Liver (tissue), 9 donors: ENCODE data around the gene CCDC97. TPM values are rescaled to one million over a fixed set of nuclear protein-coding genes. Genes with fewer than 3 reads are reported as not detected.

Experiments used
- DNase-seq: peaks from one replicate; pipeline ENCODE4 v3.0.0-alpha.2; 2017; ENCODE audit warnings: low spot score
- H3K27ac ChIP-seq, 2 donors: one replicate each; pipeline ENCODE4 v1.7.0; 2013; ENCODE audit warnings: inconsistent platforms in 2 of 2, low read length in 2 of 2, control low read depth in 1 of 2, low read depth in 1 of 2, mild to moderate bottlenecking in 1 of 2
- H3K27me3 ChIP-seq, 4 donors: one replicate each; pipeline versions ENCODE4 v1.6.1 to v1.7.0; 2013; ENCODE audit warnings: low read length in 3 of 4, inconsistent platforms in 1 of 4, mild to moderate bottlenecking in 1 of 4, moderate library complexity in 1 of 4; ENCODE audit not compliant: control insufficient read depth in 4 of 4, insufficient read depth in 4 of 4
- H3K36me3 ChIP-seq, 4 donors: one replicate each; pipeline versions ENCODE4 v1.6.1 to v1.7.0; 2013; ENCODE audit warnings: low read length in 3 of 4, mild to moderate bottlenecking in 3 of 4, low read depth in 1 of 4, moderate library complexity in 1 of 4; ENCODE audit not compliant: control insufficient read depth in 4 of 4, insufficient read depth in 3 of 4
- H3K4me1 ChIP-seq, 4 donors: one replicate each; pipeline versions ENCODE4 v1.6.1 to v1.7.0; 2013; ENCODE audit warnings: low read length in 3 of 4, mild to moderate bottlenecking in 3 of 4, moderate library complexity in 1 of 4; ENCODE audit not compliant: control insufficient read depth in 4 of 4, insufficient read depth in 4 of 4
- H3K4me3 ChIP-seq, 3 donors: one replicate each; pipeline versions ENCODE4 v1.6.1 to v1.7.0; 2013; ENCODE audit warnings: low read length in 3 of 3, control low read depth in 1 of 3, low read depth in 1 of 3, mild to moderate bottlenecking in 1 of 3
- H3K9ac ChIP-seq, 2 donors: one replicate each; pipeline ENCODE4 v1.7.0; 2013; ENCODE audit warnings: low read length in 2 of 2, mild to moderate bottlenecking in 2 of 2, moderate library complexity in 2 of 2, control low read depth in 1 of 2, low read depth in 1 of 2
- H3K9me3 ChIP-seq, 4 donors: one replicate each; pipeline versions ENCODE4 v1.6.1 to v1.7.0; 2013; ENCODE audit warnings: low read length in 3 of 4; ENCODE audit not compliant: control insufficient read depth in 4 of 4
- ATF3 ChIP-seq: IDR thresholded peaks from 2 replicates; pipeline ENCODE4 v1.6.1; 2016; ENCODE audit warnings: antibody characterized with exemption
- EGR1 ChIP-seq, 2 donors: IDR thresholded peaks; 2 replicates each; pipeline ENCODE4 v1.6.1; 2016 to 2018; ENCODE audit warnings: antibody characterized with exemption in 2 of 2, low read depth in 2 of 2
- FOXA1 ChIP-seq: IDR thresholded peaks from 2 replicates; pipeline ENCODE4 v1.6.1; 2016; ENCODE audit warnings: antibody characterized with exemption
- FOXA2 ChIP-seq: IDR thresholded peaks from 2 replicates; pipeline ENCODE4 v1.6.1; 2016; ENCODE audit warnings: antibody characterized with exemption
- GABPA ChIP-seq, 2 donors: IDR thresholded peaks in 1 of 2; conservative IDR thresholded peaks in 1 of 2; 2 replicates each; pipeline ENCODE4 v1.6.1; 2016; ENCODE audit warnings: antibody characterized with exemption in 2 of 2, mild to moderate bottlenecking in 1 of 2, moderate library complexity in 1 of 2
- HNF4A ChIP-seq, 2 donors: conservative IDR thresholded peaks; 2 replicates each; pipeline ENCODE4 v1.6.1; 2016; ENCODE audit warnings: antibody characterized with exemption in 2 of 2, mild to moderate bottlenecking in 2 of 2
- HNF4G ChIP-seq: IDR thresholded peaks from 2 replicates; pipeline ENCODE4 v1.6.1; 2016; ENCODE audit warnings: antibody characterized with exemption
- JUND ChIP-seq, 2 donors: IDR thresholded peaks; 2 replicates each; pipeline ENCODE4 v1.6.1; 2016; ENCODE audit warnings: antibody characterized with exemption in 2 of 2
- MAX ChIP-seq: IDR thresholded peaks from 2 replicates; pipeline ENCODE4 v1.6.1; 2016; ENCODE audit warnings: antibody characterized with exemption
- NR2F2 ChIP-seq: IDR thresholded peaks from 2 replicates; pipeline ENCODE4 v1.6.1; 2016; ENCODE audit warnings: antibody characterized with exemption
- RAD21 ChIP-seq, 2 donors: IDR thresholded peaks; 2 replicates each; pipeline ENCODE4 v1.6.1; 2016; ENCODE audit warnings: antibody characterized with exemption in 2 of 2, mild to moderate bottlenecking in 2 of 2
- REST ChIP-seq: IDR thresholded peaks from 2 replicates; pipeline ENCODE4 v1.6.1; 2016; ENCODE audit warnings: antibody characterized with exemption, mild to moderate bottlenecking
- RXRA ChIP-seq, 2 donors: IDR thresholded peaks; 2 replicates each; pipeline ENCODE4 v1.6.1; 2017 to 2018; ENCODE audit warnings: antibody characterized with exemption in 2 of 2, mild to moderate bottlenecking in 1 of 2
- SP1 ChIP-seq: IDR thresholded peaks from 2 replicates; pipeline ENCODE4 v1.6.1; 2018; ENCODE audit warnings: antibody characterized with exemption, mild to moderate bottlenecking
- TAF1 ChIP-seq: conservative IDR thresholded peaks from 2 replicates; pipeline ENCODE4 v1.6.1; 2016; ENCODE audit warnings: antibody characterized with exemption, mild to moderate bottlenecking
- YY1 ChIP-seq: IDR thresholded peaks from 2 replicates; pipeline ENCODE4 v1.6.1; 2016; ENCODE audit warnings: antibody characterized with exemption, mild to moderate bottlenecking
- WGBS: extraction: QIAGEN DNeasy Blood & Tissue Kit; methylation state at CpG from one replicate; pipeline ENCODE4 v1.1.7; 2013; 5-methylcytosine and 5-hydroxymethylcytosine counted together
- polyA plus RNA-seq, 2 donors: library from polyadenylated mRNA; stranded (reverse) in 1 of 2; unstranded in 1 of 2; fragments of 200-250 nt in 1 of 2; fragments of >200 nt in 1 of 2; fragmentation: Nextera tagmentation in 1 of 2; extraction: Ambion mirVana in 1 of 2; gene quantifications; one replicate each; pipeline versions ENCODE4 v1.2.1 to v1.2.3, GENCODE V29; 2013 to 2015
- total RNA-seq, 2 donors: library from RNA; depleted of rRNA; stranded (reverse); fragments of >200 nt; gene quantifications; one replicate each; pipeline ENCODE4 v1.2.3, GENCODE V29; 2014
- TF ChIP-seq, protein P1 (sequence below): fragments of 150-350 bp; IDR thresholded peaks from 2 replicates; pipeline ENCODE4 v1.5.1; 2017; ENCODE audit warnings: improper control_type of control experiment, low read depth, low read length; ENCODE audit not compliant: missing input control
- TF ChIP-seq, protein P2 (sequence below): IDR thresholded peaks from 2 replicates; pipeline ENCODE4 v1.6.1; 2016; ENCODE audit warnings: antibody characterized with exemption
- donor health status: healthy.
- donor health status: healthy.
- donor health status: healthy.
- donor health status: healthy.
- donor health status: healthy.

The CCDC97 gene
- total and polyA plus RNA-seq, 4 donors = 3.8 to 5.7 (median 5.3) TPM

DNA sequence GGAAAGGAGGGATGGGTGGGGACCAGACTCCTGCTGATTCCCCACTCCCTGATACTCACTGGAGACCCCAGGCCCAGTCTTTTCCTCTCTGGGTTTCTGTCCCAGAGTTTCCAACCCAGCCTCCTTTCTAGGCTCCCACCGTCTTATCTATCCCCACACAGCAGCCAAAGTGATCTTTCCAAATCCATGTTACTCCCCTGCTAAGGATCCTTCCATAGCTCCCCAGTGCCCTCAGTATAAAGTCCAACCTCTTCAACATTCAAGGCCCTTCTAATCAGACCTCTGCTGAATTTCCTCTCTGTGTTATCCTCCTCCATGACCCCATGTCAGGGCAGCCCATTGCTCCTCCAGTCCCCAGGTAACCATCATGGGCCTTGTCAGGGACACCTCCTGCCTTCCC is 45.1 kb downstream of the CCDC97 start:
- no peak for DNase-seq
- no peak overlapping the region for H3K4me3 ChIP-seq
- H3K27ac ChIP-seq = no peak overlapping the region
- H3K4me1 ChIP-seq = peaks cover 0 to 34% (median 20%) of the 10 kb centered on the region in 4 donors
- TF ChIP-seq, protein P1, sequence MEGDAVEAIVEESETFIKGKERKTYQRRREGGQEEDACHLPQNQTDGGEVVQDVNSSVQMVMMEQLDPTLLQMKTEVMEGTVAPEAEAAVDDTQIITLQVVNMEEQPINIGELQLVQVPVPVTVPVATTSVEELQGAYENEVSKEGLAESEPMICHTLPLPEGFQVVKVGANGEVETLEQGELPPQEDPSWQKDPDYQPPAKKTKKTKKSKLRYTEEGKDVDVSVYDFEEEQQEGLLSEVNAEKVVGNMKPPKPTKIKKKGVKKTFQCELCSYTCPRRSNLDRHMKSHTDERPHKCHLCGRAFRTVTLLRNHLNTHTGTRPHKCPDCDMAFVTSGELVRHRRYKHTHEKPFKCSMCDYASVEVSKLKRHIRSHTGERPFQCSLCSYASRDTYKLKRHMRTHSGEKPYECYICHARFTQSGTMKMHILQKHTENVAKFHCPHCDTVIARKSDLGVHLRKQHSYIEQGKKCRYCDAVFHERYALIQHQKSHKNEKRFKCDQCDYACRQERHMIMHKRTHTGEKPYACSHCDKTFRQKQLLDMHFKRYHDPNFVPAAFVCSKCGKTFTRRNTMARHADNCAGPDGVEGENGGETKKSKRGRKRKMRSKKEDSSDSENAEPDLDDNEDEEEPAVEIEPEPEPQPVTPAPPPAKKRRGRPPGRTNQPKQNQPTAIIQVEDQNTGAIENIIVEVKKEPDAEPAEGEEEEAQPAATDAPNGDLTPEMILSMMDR = no peak
- TF ChIP-seq HNF4A (conservative IDR thresholded peaks at IDR 0.05) (no peak), RAD21 (IDR thresholded peaks at IDR 0.05) (no peak), MAX (no peak), ATF3 (no peak), HNF4G (no peak), FOXA2 (no peak), TAF1 (no peak), YY1 (no peak), NR2F2 (no peak), JUND (IDR thresholded peaks at IDR 0.05) (no peak), RXRA (IDR thresholded peaks at IDR 0.05) (no peak), SP1 (no peak), FOXA1 (no peak), EGR1 (IDR thresholded peaks at IDR 0.05; ENCODE audit: low read depth in 2 of 2) (no peak), REST (no peak), GABPA (IDR thresholded peaks at IDR 0.05 in 1 of 2, conservative IDR thresholded peaks at IDR 0.05 in 1 of 2) (no peak)
- TF ChIP-seq, protein P2, sequence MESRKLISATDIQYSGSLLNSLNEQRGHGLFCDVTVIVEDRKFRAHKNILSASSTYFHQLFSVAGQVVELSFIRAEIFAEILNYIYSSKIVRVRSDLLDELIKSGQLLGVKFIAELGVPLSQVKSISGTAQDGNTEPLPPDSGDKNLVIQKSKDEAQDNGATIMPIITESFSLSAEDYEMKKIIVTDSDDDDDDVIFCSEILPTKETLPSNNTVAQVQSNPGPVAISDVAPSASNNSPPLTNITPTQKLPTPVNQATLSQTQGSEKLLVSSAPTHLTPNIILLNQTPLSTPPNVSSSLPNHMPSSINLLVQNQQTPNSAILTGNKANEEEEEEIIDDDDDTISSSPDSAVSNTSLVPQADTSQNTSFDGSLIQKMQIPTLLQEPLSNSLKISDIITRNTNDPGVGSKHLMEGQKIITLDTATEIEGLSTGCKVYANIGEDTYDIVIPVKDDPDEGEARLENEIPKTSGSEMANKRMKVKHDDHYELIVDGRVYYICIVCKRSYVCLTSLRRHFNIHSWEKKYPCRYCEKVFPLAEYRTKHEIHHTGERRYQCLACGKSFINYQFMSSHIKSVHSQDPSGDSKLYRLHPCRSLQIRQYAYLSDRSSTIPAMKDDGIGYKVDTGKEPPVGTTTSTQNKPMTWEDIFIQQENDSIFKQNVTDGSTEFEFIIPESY = no peak
- H3K27me3 ChIP-seq = no peaks in the 10 kb centered on the region
- H3K36me3 ChIP-seq = no peaks in the 10 kb centered on the region
- H3K9ac ChIP-seq = no peak overlapping the region
- H3K9me3 ChIP-seq = no peaks in the 10 kb centered on the region
- WGBS = 92% methylated on average over 1 of the region's 1 CpG
